Forelimb muscle (tissue), 1 donor: ENCODE data around the gene VAMP1. TPM values are rescaled to one million over a fixed set of nuclear protein-coding genes. Genes with fewer than 3 reads are reported as not detected.

Source experiments
- DNase-seq: peaks from one replicate; pipeline ENCODE4 v3.0.0-alpha.2; 2013; ENCODE audit warnings: low read depth
- polyA plus RNA-seq: library from polyadenylated mRNA; unstranded; fragments of 120-200 nt; gene quantifications from one replicate; pipeline ENCODE4 v1.2.1, GENCODE V29; 2013; ENCODE audit not compliant: insufficient read length

The VAMP1 gene
- polyA plus RNA-seq, 1 donor: 9.7 TPM

DNA sequence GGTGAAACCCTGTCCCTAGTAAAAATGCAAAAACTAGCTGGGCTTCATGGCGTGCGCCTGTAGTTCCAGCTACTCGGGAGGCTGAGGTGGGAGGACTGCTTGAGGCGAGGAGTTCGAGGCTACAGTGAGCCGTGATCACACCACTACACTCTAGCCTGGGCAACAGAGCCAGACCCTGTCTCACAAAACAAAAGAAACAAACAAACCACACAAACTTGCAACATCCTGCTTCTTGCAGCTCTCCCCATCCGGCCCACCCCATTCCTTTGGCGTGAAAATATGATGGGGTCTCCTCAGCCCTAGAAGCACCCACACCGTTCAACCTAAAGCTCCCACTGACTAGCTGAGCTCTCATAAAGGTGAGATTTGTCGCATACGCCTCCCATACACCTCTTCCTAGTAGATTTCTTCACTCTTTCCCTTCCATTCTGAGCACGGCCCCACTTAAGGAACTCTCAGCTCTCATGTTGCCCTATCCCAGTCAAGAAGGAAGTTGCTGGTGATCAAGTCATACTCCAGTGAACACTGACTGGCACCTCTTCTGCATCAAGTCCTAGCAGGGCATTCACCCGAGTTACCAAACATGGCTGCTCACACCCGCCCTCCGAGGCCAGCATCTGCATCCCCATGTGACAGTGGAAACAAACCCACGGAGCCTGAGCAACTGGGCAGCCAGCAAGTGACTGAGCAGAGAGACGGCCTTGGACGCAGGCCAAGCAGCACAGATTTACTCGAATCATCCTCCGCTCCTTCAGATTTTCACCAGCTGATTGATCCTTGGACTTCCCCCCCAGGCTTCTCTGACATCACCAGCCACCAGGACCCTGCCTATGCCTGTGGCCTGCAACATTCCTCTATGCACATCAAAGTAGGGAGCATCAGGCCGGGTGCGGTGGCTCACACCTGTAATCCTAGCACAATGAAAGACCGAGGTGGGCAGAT, 44.6 kb downstream of the VAMP1 start:
- no peak for DNase-seq

DNA sequence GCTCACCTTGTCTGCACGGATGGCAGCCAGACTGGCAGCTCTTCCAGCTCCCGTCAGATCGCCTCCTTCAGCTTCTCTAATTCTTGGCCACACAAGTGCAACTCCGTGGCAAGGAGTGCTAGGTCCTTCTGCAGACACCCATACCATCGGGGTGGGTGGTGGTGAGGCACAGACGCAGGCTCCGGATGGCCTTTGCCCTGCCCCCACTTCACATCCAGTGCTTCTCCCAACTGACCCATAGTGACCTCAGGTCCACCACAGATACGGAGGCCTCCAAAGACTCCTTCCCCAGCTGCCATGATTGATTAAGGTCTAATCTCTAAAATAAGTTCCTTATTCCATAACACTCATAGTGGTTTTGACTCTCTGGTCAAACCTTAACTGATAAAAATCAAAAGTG, 45.6 kb downstream of the VAMP1 start:
- DNase-seq: no peak

DNA sequence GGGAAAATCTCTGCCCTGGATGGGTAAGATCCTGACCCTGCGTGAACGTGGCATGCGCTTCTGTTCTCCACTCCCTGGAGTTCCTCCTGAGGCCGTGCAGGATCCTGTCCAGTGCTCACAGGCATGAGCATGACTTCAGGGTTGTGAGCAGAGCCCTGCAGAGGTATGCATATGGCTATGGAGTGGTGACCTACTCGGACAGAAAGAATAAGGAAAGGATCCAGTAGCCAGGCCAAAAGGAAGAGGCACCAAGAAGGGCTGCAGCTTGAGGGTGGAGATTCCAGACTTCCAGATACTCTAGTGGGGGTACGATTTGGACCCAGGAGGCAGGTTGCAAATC, 46.5 kb downstream of the VAMP1 start:
- DNase-seq: no peak

DNA sequence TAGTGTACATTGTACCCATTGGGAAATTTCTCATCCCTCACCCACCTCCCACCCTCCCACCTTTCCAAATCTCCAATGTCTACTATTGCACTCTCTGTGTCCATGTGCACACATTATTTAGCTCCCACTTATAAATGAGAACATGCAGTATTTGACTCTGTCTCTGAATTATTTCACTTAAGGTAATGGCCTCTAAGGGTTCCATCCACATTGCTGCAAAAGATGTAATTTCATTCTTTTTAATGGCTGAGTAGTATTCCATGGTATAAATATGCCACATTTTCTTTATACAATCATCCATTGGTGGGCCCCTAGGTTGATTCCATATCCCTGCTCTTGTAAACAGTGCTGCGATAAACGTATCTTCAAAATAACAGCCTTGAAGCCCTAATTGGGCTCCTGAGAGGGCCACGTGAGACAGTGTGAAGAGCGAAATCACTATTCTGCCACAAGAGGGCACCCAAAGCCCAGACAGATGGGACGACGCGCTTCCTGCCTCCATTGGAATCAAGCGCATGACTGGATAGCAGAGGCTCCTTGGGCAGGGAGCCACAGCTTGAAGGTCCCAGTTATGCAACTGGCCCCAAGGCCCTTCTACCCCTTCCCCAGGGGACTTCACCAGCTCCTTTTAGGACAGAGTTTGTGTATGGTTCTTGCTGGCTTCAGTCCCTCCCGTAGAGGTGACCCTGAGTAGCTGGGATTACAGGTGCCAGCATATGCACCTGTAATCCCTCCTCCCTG, 47.0 kb downstream of the VAMP1 start:
- DNase-seq: peak; percentile 76

DNA sequence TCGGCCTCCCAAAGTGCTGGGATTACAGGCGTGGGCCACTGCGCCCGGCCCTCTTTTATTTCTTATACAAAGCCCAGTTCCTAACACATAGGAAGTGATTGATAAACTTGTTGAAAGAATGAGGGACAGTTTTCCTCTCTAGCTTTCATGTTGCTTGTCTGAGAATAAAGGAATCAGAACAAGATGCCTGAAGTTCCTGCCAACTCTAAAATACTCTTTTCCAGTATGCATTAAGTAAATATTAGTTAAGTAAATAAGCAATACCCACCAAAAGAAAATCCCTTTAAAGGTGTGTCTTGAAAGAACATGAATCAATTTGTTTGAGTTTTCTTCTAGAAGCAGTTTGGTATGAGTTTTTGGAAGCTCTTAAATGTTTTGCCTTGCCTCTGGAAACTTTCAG, 50.1 kb downstream of the VAMP1 start:
- DNase-seq: no peak

DNA sequence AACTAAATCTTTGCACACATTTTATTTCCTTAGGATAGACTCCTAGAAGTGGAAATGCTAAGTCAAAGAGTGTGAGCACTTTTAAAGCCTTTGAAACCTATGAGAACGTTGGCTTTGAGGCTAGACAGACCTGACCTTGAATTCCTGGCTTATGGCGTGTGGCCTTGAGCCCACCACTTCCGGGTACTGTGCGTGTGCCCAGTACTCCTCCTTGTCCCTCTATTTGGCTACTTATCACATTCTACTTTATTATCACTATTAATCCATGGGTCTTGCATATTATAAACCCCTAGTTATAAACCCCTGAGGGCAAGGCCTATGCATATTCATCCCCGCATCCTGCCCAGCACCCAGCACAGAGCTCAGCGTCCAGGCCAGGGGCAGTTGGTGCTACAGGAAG, 51.7 kb downstream of the VAMP1 start:
- no peak for DNase-seq

DNA sequence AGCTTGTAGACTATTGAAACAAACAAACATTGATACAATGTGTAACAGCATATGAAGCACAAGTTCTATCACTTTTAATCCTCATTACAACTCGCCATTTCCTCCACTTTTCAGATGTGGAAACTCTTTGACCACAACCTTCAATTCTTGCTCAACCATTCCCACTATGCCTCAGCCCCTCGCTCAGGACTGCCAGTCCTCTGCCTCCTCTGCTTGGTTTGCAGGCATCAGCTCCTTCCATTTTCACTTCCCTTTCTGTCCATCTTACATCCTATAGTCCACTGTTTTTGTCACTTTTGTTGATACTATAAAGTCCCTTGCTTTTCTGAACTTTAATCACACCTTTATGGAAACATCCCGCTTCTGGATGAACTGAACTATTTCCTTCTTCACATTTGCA, 53.9 kb downstream of the VAMP1 start:
- no peak for DNase-seq

Other genes with a start within 250 kb of the VAMP1 start
- 0.80 TPM for gene PLEKHG6, start 160.0 kb downstream of the VAMP1 start, polyA plus RNA-seq
- gene TNFRSF1A, start 128.6 kb downstream of the VAMP1 start, polyA plus RNA-seq: 50.8 TPM
- gene SCNN1A, start 95.1 kb downstream of the VAMP1 start, polyA plus RNA-seq: not detected
- gene LTBR, start 86.5 kb downstream of the VAMP1 start, polyA plus RNA-seq: 37.2 TPM
- gene CD27, start 25.7 kb downstream of the VAMP1 start, polyA plus RNA-seq: 1.5 TPM
- gene TAPBPL, start 18.6 kb downstream of the VAMP1 start, polyA plus RNA-seq: 8.0 TPM
- gene MRPL51, start 22.6 kb upstream of the VAMP1 start, polyA plus RNA-seq: 111 TPM
- 32.0 TPM for gene NCAPD2, start 23.4 kb upstream of the VAMP1 start, polyA plus RNA-seq
- 5,430 TPM for gene GAPDH, start 63.8 kb upstream of the VAMP1 start, polyA plus RNA-seq
- gene IFFO1, start 85.4 kb upstream of the VAMP1 start, polyA plus RNA-seq: 34.7 TPM
- 26.0 TPM for gene NOP2, start 97.6 kb upstream of the VAMP1 start, polyA plus RNA-seq
- gene CHD4, start 136.7 kb upstream of the VAMP1 start, polyA plus RNA-seq: 158 TPM
- gene LPAR5, start 165.3 kb upstream of the VAMP1 start, polyA plus RNA-seq: 1.1 TPM
- gene ACRBP, start 176.8 kb upstream of the VAMP1 start, polyA plus RNA-seq: 2.0 TPM
- gene ING4, start 192.4 kb upstream of the VAMP1 start, polyA plus RNA-seq: 46.6 TPM
- gene ZNF384, start 218.7 kb upstream of the VAMP1 start, polyA plus RNA-seq: 47.0 TPM
- 3.2 TPM for gene PIANP, start 230.1 kb upstream of the VAMP1 start, polyA plus RNA-seq